Neural progenitor cell (in vitro differentiated cells): ENCODE measurements around the gene C4BPA.

Experiments used
- EZH2 ChIP-seq: fragments of 200-600 bp; sonication (generic); IDR thresholded peaks from 2 replicates; pipeline ENCODE4 v1.6.1; 2017; ENCODE audit warnings: antibody characterized with exemption, mild to moderate bottlenecking, moderate library complexity
- EZH2phosphoT487 ChIP-seq: fragments of 200-600 bp; sonication (generic); IDR thresholded peaks from 2 replicates; pipeline ENCODE4 v1.6.1; 2017; ENCODE audit warnings: antibody characterized with exemption
- TF ChIP-seq, protein P1 (sequence below): fragments of 200-600 bp; sonication (generic); IDR thresholded peaks from 2 replicates; pipeline ENCODE4 v1.5.1; 2017; ENCODE audit warnings: antibody characterized with exemption, mild to moderate bottlenecking

DNA sequence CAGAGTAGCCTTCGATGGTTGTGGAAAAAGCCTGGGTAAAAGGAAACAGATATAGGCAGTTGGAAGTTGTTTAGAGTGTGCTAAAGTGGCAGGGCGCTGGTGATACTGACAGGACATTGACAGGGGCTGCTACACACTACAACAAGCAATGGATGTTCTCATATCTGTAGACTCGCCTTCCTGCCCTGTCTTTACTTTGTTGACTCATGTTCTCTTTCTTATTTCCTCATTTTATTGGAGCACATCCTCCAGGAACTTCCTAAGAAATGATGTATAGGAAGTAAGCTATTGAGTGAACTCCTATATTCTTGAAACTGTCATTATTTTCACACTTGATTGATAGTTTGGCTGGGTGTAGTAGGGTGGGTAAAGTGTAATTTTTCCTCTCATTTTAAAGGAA, 51.0 kb downstream of the C4BPA start:
- TF ChIP-seq, protein P1, sequence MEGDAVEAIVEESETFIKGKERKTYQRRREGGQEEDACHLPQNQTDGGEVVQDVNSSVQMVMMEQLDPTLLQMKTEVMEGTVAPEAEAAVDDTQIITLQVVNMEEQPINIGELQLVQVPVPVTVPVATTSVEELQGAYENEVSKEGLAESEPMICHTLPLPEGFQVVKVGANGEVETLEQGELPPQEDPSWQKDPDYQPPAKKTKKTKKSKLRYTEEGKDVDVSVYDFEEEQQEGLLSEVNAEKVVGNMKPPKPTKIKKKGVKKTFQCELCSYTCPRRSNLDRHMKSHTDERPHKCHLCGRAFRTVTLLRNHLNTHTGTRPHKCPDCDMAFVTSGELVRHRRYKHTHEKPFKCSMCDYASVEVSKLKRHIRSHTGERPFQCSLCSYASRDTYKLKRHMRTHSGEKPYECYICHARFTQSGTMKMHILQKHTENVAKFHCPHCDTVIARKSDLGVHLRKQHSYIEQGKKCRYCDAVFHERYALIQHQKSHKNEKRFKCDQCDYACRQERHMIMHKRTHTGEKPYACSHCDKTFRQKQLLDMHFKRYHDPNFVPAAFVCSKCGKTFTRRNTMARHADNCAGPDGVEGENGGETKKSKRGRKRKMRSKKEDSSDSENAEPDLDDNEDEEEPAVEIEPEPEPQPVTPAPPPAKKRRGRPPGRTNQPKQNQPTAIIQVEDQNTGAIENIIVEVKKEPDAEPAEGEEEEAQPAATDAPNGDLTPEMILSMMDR = no peak
- TF ChIP-seq EZH2phosphoT487 (no peak), EZH2 (no peak)
